Suppressor macrophage treated with lipopolysaccharide for 4 hours (primary cell): Measurements from ENCODE around the gene SREK1.
"Not testable (repeated sequence)": the region's sequence is repeated elsewhere in the genome, so short reads cannot be mapped to it uniquely, and the experiment has no call there.

Source experiments
- DNase-seq: peaks from one replicate; pipeline ENCODE4 v3.0.0-alpha.2; 2020

Gene SREK1

GRCh38 chr5:66222896-66223295, 78.8 kb downstream of the SREK1 start:
- not testable (repeated sequence) for DNase-seq

DNA sequence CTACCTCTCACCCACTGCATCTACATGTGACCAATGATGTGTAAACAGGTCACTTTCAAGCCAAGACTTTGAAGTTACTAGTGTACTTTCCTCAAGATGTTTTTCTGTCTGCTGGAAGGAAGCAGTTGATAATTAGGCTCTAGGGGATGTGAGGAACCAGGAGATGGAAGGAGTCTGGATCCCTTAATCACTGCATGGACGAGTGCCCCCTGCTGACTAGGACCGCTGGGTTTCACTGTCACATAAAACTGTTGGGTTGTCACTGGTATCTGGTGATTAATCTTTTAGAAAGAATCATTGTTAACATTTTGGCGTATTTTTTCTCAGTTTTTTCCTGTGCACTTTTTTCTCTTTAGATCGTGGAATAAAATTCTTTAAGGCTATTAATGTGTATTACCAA, 79.5 kb downstream of the SREK1 start:
- no peak for DNase-seq

GRCh38 chr5:66224274-66224673, 80.2 kb downstream of the SREK1 start:
- DNase-seq, result no peak

DNA sequence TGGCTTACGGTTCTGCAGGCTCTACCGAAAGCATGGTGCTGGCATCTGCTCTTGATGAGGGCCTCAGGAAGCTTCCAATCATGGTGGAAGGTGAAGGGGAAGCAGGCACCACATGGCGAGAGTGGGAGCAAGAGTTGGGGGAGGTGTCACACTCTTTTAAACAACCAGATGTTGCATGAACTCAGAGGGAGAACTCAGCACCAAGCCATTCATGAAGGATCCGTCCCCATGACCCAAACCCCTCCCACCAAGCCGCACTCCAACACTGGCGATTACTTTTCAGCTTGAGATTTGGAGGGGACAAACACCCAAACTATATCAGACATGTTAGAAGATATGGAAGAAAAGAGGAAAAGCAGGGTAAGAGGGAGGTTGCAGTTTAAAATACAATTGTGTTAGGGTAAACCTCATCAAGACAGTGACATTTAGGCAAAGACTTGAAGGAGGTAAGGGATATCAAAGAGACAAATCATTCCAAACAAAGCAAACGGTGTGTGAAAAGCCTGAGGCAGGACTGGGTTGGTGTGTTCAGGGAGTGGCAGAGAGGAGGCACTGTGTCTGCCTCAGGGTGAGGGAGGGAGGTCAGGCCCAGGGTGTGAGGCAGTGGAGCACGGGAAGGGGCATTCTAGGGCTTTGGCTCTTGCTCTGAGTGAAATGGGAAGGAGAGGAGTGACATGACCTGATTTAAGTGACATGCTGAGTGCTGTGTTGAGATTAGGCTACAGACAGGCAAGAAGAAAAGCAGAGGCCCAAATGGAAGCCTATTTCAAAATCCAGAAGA, 80.9 kb downstream of the SREK1 start:
- DNase-seq, result no peak

DNA sequence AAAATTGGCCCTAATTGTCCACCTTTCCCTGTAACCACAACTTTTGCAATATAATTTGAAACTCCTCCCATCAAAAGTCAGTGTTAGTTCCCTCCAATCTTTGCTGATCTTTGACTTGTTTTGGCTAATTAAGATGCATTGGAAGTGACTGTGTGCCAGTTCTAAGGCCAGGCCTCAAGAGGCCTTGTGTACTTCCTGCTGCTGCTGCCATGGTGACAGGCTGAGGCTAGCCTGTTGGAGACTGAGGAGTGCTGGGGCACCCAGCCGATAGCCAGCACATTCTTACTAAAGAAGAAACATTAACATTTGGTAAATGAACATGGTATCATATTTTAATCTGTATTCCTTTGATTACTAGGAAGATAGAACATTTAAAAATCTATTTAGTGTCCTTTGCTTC, 86.5 kb downstream of the SREK1 start:
- no peak for DNase-seq

DNA sequence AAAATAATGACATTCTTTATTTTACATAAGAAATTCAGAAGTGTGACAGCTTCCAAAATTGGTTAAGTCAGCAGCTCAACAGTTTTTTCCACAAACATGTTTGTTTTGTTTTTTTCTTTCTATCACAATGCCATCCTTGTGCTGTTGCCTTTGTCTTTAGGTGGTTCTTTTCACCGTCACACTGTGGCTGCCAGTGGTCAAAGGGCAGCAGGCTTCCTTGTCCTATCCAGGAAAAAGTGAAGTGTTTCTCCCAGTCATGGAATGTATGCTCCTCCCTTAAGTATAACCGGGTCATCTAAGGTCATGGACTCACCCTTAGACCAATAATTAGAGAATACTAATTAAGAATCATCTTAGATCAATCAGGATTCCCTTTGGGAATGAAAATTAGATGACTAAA, 87.4 kb downstream of the SREK1 start:
- DNase-seq, result no peak

DNA sequence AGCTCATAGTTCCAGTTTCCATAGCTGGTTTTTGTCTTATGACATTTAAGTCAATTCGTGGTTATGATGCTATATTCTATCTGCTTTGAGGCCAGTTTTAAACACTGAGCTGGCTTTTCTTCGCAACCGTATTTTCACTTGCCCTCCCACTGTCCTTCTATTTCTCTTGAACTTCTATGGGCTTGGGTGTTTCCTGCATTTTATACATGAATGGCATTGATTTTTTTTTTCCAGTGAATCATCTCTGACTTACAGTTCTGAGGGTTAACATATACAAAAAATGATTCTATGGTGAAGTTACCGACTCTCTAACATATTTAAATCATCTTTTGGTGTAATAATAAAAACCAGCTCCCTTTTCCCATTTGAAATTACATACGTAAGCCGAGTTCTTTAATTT, 88.2 kb downstream of the SREK1 start:
- no peak for DNase-seq

GRCh38 chr5:66232706-66233445, 88.8 kb downstream of the SREK1 start:
- no peak for DNase-seq
